22Rv1 (cell line): ENCODE data around the gene DCLK3.

Source experiments
- CTCF ChIP-seq: fragments of 450-650 bp; IDR thresholded peaks from 2 replicates; pipeline ENCODE4 v1.5.1; 2017; ENCODE audit warnings: mild to moderate bottlenecking
- ZFX ChIP-seq: fragments of 450-650 bp; IDR thresholded peaks from 2 replicates; pipeline ENCODE4 v1.6.1; 2017; ENCODE audit warnings: antibody characterized with exemption, borderline replicate concordance

GRCh38 chr3:36730966-36731365 lies 33.4 kb downstream of the DCLK3 start:
- no peak for TF ChIP-seq CTCF
- no peak for TF ChIP-seq ZFX
